GM19397 (cell line): Measurements from ENCODE around the gene PLXNA2.

Experiments used
- ATAC-seq: cut with Tn5 transposase; IDR thresholded peaks from one replicate; pipeline ENCODE4 v1.9.1; 2021; ENCODE audit warnings: mild to moderate bottlenecking, moderate library complexity; ENCODE audit not compliant: unreplicated experiment

PLXNA2 gene

DNA sequence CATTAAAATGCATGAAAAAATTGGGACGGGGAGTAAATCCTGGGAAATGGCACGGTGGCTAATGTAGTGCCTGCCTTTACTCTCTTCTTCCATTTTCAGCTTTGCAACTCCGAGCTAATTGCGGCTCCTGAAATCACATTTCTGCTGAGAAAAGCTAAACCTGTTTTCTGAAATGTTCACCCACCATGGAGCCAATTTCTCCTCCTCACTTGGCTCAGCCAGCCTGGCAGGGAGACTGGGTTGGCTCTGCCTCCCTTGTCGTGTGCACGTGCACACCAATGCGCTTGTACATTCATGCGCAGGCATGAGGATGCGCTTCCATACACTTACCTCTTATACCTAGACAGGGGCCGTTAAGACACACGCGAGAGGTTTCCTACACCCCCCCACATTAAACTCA lies 165.4 kb downstream of the PLXNA2 start:
- ATAC-seq, result no peak

- no peak for ATAC-seq
These were observed 166.7 kb downstream of the PLXNA2 start for GRCh38 chr1:208077232-208078075.

DNA sequence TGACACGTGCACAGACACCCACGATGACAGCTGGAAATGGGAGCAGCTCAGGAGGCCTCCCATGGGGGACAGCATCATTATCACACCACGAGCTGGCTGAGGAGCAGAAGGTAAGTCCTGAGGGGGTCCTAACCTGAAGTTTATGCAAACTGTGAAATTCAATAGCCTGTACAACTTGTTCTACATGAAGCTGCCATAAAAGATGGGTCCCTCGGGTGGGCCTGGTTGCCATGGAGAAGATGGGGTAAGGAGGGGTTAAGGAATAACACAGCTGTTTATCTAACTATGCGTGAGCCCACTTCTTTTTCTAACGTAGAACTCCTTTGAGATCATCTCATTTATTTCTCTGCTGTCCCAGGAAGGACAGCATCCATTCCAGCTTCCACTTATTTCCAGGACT lies 169.8 kb downstream of the PLXNA2 start:
- no peak for ATAC-seq

DNA sequence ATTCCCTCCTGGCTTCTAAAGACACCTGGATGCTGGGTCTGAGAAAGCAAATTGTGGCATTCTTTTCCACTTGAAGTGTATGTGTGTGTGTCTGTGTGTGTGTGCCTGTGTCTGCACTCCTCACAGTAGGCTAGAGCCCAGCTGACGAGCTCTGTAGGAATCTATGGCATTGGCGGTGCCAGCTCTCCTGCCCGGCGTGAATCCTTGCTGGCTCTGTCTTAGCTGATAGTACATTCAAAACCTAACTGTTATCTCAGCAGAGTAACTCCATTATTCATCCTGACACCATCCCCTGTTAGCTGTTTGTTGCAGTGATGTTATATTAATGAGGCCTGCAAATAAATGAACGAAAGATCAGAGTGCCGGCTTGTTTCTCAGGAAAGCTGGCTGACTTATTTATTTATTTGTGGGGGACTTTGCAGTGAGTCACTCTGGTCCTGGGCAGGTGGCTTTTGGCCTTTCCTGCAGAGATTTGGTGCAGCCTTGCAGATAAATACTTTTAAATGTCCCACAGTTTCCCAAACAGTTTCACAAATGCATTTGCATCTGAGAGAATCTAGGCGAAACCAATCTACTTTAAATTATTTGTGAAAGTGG lies 172.7 kb downstream of the PLXNA2 start:
- ATAC-seq, result no peak

- ATAC-seq, result no peak
These were observed 174.3 kb downstream of the PLXNA2 start for GRCh38 chr1:208069908-208070307.

GRCh38 chr1:208069317-208069716 lies 174.9 kb downstream of the PLXNA2 start:
- no peak for ATAC-seq

GRCh38 chr1:208068908-208069307 lies 175.3 kb downstream of the PLXNA2 start:
- ATAC-seq, result no peak

- no peak for ATAC-seq
These were observed 175.8 kb downstream of the PLXNA2 start for GRCh38 chr1:208068407-208068806.

DNA sequence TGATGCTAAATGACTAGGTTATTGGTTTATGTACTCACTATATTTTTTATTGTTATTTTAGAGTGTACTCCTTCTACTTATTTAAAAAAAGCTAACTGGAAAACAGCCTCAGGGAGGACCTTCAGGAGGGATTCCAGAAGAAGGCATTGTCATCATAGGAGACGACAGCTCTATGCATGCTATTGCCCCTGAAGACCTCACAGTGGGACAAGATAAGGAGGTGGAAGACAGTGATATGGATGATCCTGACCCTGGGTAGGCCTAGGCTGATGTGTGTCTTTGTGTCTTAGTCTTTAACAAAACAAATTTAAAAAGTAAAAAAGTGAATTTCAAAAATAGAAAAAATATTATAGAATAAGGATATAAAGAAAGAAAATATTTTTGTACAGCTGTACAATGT lies 177.6 kb downstream of the PLXNA2 start:
- no peak for ATAC-seq

DNA sequence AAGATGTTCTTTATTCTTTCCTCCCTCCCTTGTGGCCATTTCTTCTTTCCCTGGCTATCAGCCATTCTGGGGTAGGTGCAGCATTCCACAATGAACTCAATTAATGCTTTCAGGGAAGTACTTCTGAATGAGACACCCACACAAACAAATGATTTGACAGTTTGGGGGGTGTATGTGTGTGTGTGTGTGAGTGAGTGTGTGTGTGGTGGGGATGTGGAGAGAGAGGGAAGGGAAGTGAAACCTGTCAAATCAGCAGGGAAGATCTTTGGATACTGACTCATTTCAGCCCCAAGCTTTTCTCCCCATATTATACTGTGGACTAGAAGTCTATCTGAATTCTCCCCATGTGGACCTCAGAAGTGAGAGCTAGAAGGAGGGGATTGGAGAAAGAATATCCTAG lies 178.3 kb downstream of the PLXNA2 start:
- no peak for ATAC-seq

DNA sequence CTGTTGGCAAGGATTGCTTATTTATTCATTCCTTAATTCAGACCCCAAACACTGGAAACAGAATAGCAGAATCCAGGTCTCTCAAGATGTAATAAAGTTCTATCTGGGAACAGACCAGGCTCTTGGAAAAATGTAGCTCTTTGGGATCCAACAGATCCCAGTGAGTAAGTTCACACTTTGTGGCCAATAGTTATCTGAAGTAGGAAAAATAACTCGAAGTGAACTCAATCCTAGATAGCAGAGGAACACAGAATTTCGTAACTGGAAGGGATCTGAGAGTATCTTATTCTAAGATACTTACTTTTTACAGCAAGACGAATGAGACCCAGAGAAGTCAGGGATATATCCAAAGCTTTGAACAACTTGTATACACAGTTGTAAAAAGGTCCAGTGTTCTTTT lies 182.6 kb downstream of the PLXNA2 start:
- ATAC-seq, result no peak

GRCh38 chr1:208061118-208061517 lies 183.1 kb downstream of the PLXNA2 start:
- no peak for ATAC-seq

DNA sequence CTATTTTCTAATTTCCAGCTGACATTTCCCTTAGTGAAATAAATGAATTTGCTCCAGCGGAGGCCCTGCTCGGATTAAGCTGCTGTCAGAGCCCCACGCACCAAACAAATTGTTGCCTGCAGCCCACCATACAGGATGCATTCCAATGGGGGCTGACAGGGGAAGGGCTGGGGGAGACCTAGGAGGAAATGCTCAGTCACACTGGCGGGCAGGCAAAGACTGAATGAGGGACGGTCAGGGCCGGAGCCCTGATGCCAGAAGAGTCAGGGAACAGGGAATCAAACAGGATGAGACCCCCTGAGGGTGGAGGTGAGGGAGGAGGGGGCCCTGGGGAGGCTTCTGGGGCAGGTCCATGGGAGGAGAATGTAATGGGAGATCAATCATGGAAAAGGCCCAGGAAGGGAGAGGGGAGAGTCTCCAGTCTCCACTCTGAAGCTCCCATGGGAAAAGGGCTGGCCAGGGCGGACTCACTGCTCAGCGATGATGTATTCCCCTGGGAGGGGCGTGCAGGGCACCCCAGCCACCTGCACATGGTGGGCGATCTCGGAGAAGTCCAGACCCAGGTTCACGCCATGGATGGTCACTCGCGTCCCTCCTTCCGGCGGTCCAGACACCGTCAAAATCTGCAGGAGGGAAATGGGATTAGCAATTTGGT lies 183.8 kb downstream of the PLXNA2 start:
- ATAC-seq, result no peak

DNA sequence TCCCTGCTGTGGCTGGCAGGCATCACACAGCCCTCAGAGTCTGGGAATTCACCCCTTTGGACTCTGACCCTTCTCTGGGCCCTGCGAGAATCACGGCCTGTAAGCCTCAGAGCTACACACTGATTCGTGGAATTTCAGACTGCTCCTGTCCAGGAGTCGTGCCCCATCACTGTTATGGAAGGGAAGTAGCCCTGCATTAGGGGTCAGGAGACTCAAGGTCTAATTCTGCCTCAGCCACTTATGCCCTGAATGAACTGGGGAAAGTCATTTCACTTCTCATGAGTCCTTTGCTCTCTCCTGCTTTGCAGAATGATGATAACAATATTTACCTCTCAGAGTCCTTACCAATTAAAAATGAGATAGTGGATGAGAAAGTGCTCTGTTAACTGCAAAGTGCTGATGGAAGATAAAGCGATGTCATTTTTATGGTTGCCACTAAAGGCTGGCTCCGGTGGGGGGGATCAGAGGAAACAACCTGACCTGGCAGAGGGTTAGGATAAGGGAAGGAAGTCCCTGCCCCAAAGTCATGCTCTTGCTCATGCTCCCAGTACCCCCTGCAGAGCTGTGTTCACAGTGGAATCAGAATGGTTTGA lies 184.7 kb downstream of the PLXNA2 start:
- ATAC-seq, result no peak

GRCh38 chr1:208058756-208059155 lies 185.4 kb downstream of the PLXNA2 start:
- no peak for ATAC-seq

DNA sequence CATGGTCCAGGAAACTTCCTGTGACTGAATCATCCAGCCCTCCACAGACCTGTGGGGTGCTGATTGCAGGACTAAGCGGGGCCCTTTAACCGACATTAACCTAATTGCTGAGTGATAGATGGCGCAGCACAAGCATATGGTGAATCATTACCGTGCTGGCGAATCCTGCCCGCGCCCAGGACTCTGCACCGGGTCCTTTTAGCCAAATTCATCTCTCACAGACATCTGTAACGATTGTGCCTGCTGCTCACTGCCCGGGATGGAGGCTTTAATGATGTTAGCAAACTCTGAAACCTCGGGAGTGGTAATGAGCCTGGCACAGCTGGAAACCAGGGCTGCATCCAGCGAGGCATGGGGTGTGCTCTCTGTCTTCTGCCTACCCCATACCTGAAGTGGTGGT lies 185.9 kb downstream of the PLXNA2 start:
- no peak for ATAC-seq

DNA sequence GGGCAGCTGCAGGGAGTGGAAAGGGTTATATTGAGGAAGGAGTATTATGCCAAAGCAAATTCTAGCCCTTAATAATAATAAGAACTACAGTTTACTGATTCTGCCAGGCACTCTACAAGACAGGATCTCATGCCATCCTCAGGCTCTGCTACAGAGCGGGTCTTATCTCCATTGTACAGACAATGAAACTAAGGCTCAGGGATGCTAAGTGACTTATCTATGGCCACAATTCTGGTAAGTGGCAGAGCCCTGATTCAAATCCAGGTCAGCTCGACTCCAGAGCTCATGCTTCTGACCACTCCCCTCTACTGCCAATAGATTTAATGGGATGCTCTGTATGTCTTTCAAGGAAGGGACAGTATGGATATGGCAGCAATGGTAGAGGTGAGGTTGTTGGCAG lies 187.1 kb downstream of the PLXNA2 start:
- ATAC-seq, result no peak

DNA sequence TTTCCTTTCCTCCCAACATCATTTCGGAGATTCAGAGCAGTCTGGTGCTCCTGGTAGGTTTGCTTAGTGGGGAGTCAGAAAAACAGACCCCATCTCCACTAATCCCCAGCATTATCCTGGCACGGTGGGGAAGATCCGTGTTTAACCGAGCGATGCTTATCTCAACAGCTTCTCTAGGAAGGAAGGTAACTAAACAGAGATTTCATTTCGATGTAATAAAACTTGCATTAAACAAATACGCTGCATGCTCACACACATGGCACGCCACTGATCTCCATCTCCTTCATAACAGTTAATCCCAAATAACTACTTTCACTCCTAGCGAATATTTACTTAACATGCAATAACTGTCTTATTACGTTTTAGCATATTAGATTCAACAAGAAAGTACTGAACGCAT lies 188.6 kb downstream of the PLXNA2 start:
- no peak for ATAC-seq

DNA sequence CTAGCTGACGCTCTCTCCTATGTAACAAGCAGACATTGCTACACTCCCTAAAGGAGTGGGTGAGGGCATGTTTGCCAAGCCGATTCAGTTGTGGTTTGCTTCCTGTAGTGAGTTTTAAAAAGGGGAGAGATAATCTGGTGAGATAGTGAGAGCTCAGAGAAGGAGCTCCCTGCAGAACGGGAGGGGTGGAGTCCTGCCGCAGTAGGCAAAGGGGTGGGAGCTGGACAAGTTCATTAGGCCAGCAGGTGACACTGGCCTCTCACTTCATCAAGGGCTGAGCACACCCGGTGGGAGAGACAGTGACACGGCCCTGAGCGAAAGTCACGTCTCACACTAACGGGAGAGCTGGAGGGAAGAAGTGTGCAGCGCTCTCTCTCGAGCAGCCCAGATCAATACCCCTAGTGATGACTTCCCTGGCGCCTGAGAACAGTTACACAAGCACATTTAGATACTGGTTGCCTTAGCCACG lies 189.2 kb downstream of the PLXNA2 start:
- ATAC-seq, result no peak

DNA sequence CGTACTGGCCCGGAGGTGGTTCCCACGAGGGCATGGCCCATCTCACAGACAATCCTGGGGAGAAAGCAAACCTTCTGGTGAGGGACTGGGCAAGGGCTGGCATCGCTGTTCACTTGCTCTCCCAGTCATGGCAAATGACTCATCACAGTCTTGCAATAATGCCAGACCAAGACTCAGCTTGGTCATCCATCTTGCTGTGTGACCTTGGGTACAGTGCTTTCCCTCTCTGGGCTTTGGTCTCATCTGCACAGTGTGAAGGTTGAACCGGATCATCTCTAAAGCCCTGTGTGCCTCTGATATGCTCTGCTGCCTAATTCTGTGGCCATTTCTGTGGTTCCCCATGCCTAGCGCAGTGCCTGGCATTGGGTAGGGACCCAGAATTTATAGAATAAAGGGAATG lies 189.7 kb downstream of the PLXNA2 start:
- ATAC-seq, result no peak

GRCh38 chr1:208053661-208054060 lies 190.5 kb downstream of the PLXNA2 start:
- no peak for ATAC-seq
